NCI-H2107 (cell line): ENCODE data around the gene PTGDR.

Experiments
- DNase-seq: peaks from one replicate; lab custom pipeline; 2025; lab: John Stamatoyannopoulos, UW

The PTGDR gene

DNA sequence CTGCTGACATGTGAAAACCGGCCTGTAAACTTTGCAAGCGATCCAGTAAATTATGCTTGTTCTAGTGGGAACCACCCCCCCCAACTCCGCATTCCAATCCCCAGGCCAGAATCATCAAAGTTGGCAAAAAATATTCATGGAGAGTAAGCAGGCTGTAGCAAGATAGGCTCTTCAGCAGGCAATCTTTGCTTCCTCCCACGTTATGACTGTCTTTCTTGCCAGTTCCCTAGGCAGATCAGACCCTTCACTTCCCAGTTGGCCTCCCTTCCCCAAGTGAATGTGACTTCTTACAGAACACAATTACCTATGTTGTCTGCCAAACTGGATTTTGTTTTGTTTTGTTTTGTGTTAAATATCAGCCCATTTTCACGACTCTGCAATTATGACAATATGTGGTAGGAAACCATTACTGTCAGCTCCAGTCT, 45.4 kb downstream of the PTGDR start:
- DNase-seq, result no peak

DNA sequence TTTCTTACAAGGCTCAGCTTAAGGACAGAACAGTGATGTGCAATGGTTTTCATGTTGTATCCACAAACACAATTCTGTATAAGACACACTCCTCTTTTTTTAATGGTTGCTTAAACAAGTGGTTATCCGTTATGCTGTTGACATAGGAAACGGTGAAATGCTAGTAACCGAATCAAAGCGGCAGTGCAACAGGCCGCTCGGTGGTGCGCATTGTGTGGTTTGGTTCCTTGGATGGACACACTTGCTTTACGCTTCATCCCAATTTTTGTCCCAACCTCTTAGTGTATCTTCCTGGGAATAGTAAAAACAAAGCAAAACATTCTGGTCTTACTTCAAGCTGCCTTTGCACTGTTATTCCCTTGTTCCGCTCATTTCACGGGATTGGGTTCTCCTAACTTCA, 46.0 kb downstream of the PTGDR start:
- DNase-seq, result no peak

DNA sequence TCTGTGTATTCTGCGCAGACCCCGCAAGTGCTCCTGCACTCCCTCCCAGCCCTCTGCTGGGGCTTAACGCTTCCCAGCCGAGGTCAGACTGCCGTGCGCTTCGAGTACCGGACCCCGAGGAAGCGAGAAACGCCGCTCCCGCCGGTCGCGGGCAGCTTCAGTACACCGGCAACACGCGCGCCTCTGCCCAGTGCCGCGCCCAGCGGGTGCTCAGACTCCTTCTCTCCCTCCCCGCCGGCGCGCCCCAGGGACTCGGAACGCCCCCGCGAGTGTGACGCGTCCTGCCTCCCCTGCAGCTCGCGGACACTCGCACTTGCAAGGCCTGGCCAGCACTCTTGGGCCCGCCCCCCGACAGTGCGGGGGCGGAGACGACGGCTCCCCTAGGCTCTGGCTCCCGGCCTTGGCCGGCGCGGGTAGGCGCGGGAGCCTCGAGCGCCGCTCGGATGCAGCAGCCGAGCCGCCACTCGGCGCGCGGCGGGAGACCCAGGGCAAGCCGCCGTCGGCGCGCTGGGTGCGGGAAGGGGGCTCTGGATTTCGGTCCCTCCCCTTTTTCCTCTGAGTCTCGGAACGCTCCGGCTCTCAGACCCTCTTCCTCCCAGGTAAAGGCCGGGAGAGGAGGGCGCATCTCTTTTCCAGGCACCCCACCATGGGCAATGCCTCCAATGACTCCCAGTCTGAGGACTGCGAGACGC, 46.6 kb downstream of the PTGDR start, which contains the start of gene PTGER2:
TSS of gene PTGER2 (plus strand) at position 410 of the 692 bp plus-strand sequence. CDS start at position 647, 237 bp downstream.
- DNase-seq, result no peak

DNA sequence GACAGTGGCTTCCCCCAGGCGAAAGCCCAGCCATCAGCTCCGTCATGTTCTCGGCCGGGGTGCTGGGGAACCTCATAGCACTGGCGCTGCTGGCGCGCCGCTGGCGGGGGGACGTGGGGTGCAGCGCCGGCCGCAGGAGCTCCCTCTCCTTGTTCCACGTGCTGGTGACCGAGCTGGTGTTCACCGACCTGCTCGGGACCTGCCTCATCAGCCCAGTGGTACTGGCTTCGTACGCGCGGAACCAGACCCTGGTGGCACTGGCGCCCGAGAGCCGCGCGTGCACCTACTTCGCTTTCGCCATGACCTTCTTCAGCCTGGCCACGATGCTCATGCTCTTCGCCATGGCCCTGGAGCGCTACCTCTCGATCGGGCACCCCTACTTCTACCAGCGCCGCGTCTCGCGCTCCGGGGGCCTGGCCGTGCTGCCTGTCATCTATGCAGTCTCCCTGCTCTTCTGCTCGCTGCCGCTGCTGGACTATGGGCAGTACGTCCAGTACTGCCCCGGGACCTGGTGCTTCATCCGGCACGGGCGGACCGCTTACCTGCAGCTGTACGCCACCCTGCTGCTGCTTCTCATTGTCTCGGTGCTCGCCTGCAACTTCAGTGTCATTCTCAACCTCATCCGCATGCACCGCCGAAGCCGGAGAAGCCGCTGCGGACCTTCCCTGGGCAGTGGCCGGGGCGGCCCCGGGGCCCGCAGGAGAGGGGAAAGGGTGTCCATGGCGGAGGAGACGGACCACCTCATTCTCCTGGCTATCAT, 47.3 kb downstream of the PTGDR start:
- DNase-seq, result no peak

DNA sequence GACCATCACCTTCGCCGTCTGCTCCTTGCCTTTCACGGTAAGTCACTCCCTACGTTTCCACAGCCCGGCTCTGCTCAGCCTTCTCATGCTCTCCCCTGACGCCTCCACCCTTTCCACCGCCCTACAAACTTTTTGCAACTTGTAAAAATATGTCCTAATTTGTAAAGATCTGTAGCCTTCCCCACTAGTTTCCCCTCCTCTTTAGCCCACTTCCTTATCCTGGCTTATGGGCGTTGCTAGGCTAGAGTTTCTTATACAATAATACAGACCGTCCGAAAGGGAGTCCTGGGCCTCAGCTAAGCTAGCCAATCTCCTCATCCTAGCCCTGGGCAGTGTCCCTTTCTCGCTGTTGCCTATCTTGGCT, 47.8 kb downstream of the PTGDR start:
- no peak for DNase-seq

DNA sequence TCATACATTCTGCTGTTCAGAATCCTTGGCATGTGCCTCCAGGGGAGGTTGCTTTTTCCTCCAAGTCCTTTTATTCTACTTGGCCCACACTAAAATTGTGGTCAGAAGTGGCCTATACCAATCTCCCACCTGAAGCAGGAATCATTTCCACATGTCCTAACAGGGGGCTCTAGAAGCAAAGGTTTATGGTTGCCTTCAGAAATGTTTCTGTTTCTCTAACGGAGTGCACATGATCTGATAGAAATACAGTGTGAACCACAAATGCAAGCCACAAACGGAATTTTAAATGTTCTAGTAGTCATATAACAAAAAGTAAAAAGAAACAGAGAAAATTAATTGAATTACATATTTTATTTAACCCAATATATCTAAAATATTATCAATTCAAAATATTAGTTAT, 50.6 kb downstream of the PTGDR start:
- no peak for DNase-seq

DNA sequence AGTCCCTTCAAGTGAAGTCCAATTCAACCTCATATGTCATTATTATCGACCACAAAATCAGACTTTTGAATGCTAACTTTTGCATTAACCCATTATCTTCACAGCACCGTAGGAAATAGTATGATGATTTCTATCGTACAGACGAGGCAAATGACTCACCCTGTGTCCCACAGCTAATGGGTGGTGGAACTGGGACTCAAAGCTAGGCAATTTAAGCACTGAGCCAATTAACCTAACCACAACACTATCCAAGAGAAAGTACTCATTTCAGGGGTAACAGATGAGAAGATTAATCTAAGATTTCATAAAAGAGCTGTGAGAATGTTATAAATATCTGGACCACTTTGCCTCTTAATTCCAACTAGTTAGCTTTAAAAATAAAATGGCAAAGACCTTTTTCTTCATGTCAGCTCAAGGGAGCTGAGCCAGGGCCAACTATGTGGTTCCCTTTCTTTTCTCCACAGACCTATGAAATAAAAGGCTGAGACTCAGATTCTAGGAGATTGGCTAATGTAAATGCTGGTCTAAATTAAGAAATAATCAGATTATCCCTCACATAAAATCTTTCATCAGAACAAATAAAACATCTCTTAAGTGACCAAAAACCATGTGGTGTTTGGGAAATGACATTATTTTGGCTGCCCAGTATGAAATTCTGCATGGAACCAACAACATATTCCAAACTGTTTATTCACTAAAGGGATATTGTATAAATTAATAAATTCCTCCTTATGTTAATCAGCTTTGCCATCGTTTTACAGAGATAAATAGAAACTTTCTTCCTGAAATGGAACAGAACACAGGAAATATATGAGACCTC, 51.5 kb downstream of the PTGDR start:
- no peak for DNase-seq

DNA sequence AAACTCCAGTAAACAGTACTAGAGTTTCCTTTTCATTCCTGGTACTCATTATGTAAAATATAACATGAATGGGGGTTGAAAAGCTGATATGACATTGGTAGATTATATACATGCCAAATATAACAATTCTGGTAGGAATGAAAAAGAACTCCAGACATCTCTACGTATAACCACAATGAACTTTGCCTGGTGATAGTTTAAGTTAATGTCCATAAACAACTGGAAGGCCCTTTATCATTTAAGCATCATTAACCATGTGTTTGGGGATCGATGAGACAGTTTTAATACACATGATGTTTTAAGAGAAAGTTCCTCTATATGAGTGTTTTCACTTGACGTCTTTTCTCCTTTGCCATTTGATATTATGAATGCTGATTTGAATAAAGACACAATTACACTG, 52.4 kb downstream of the PTGDR start:
- DNase-seq, result no peak

DNA sequence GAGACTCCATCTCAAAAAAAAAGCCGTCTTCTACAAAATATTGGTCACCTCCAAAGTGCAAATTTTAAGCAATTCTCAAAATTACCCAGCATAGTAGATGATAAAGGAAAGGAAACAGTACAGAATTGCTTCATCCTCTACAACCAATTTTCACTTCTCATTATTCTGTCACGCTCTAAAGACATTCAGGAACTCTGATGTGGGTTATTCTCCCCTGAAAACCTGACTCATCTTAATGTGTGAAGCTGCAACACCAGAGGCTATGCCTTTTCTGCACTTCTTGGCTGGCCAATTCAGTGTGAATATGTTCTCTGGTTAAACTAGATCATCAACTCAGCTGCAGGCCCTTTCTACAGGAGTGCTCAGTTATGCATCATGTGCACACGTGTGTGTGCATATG, 57.6 kb downstream of the PTGDR start:
- no peak for DNase-seq

DNA sequence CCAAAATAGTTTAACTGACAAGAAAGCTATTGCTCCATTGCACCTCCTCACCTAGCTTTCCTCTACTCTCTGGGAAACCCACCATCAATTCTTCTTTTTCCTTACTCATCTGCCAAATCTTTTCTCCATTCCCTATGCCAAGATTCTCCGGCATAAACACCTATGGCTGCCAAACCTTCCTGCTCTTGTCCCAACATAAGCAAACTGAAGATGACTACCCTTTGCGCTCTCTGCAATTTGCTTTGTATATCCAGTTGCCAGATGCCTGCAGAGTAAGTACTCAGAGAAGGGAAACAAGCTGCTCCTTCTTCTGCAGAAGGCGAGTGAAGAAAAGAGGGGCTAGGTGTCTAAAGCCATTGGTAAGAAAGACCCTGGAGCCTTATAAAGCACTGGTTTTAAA, 58.1 kb downstream of the PTGDR start:
- DNase-seq, result no peak
